GM21423 (cell line): ENCODE measurements around the gene PLCL2.
"Not testable (repeated sequence)": the region's sequence is repeated elsewhere in the genome, so short reads cannot be mapped to it uniquely, and the experiment has no call there.

ENCODE experiments used
- ATAC-seq: cut with Tn5 transposase; IDR thresholded peaks from one replicate; pipeline ENCODE4 v1.9.1; 2021; ENCODE audit warnings: mild to moderate bottlenecking, moderate library complexity; ENCODE audit not compliant: unreplicated experiment

The PLCL2 gene

DNA sequence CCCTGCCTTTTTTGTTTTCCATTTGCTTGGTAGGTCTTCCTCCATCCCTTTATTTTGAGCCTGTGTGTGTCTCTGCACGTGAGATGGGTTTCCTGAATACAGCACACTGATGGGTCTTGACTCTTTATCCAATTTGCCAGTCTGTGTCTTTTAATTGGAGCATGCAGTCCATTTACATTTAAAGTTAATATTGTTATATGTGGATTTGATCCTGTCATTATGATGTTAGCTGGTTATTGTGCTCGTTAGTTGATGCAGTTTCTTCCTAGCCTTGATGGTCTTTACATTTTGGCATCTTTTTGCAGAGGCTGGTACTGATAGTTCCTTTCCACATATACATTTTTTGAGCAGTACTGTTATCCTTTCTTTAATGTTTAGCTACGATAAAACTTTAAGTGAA, 73.1 kb downstream of the PLCL2 start:
- not testable (repeated sequence) for ATAC-seq

DNA sequence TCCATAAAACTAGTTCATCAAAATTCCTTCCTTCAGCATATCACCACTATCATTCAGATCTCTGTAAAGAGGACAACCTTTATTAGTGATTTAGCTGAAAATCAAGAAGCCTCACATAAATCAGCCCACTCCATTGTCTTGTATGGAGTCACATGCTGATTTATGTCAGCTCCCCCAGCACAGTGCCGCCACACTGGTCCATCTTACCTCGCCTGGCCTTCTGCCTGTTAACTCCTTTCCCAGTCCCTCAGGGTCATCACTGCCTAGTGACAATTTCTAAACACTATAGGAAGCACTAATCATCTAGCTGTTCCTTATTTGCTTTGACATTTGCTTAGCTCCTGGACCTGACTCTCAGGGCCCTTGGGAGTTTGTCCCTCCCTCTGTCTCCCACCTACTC, 75.4 kb downstream of the PLCL2 start:
- ATAC-seq, result no peak

DNA sequence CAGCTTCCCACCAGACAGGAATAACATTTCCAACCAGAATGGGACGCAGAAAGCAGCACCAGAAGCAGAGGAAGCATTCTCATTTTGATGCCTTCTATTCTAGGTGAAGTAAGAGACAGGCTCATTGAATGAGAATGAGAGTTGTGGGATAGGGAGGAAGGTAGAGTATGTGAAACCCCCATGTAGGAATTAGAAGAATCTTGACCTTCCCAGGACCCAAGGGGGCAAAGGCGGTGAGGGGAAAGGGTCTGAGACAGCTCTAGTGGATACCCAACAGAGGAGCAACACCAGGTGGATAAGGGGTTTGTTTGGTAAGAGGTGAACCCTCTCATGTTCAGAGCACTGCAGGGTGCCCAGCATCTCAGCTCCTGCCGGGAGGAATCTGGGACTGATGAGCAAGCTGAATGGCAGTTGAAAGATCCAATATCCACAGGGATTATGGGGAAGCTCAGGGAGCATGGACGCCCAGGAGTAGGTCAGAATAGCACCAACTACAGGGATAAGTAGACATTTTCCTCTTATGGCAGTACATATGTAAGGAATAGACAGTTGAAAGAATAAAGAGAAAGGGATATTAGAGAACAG, 77.0 kb downstream of the PLCL2 start:
- ATAC-seq, result no peak

DNA sequence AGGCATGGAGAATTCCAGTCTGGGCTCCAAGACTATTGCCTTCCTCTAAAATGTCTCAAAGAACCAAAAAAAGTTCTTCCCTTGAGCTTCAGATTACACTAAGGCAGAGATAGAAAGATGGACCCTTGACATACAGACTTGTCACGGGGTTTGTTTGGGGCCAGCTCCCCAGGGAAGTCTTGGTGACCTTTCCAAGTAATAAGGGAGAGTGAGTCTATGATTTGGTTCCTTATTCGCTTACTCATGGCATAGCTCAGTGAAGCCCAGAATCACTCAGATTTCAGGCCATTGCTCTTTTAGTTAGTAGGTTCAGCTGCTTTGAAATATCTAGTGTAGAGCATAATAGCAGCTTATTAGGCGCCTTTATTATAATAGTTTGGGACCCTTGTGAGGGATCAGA, 90.3 kb downstream of the PLCL2 start:
- no peak for ATAC-seq

DNA sequence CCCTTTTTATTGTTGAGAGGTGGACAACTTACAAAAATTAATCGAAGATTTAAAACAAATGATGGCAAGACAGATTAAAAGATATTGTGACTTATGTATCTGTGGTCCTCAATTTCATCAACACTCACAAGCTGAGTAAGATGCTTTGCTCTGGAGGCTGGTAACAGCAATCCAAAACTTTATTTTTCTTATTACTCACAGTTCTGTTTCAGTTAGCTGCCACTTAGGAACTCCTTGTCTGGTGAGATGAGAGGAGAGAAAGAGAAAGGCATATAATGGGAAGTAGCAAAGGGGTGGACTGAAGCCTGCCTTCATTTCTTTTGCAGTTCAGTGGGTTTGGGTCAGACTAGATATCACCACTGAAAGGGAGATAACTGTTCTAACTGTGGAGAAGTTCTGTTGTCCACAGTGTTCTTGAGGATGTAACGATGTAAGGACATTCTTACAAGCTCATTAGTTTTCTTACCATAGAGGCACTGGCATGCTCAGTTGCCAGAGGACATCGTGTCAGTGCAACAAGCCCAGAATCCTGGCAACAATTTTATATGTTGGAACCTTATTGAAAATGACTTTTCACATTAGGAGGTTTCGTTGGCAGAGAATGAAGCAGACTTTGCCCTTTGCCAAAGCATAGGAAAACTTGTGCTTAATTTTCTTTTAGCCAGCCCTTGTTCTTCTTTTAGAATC, 93.6 kb downstream of the PLCL2 start:
- no peak for ATAC-seq

DNA sequence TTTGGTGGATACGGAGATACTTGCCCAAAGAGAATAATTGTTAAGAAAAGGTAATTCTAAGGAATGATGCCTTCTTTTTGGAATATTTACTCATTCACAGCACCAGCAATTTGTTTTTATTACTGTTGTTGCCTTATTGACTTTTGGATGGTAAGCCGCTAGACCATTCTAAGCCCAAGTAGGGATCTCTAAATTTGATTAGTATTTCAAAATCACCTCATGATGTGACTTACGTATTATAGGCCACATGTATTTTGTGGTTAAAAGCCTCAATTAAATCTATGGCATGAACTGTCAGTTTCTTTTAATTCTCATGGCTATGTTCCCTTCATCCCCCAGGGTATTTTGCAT, 94.1 kb downstream of the PLCL2 start:
- no peak for ATAC-seq

DNA sequence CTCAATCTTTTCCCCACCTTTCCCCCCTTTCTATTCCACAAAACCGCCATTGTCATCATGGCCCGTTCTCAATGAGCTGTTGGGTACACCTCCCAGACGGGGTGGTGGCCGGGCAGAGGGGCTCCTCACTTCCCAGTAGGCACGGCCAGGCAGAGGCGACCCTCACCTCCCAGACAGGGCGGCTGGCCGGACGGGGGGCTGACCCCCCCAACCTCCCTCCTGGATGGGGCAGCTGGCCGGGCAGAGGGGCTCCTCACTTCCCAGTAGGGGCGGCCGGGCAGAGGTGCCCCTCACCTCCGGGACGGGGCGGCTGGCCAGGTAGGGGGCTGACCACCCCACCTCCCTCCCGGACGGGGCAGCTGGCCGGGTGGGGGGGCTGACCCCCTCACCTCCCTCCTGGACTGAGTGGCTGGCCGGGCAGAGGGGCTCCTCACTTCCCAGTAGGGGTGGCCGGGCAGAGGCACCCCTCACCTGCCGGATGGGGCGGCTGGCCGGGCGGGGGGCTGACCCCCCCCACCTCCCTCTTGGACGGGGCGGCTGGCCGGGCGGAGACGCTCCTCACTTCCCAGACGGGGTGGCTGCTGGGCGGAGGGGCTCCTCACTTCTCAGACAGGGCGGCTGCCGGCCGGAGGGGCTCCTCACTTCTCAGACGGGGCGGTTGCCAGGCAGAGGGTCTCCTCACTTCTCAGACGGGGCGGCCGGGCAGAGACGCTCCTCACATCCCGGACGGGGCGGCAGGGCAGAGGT, 95.2 kb downstream of the PLCL2 start:
- not testable (repeated sequence) for ATAC-seq

DNA sequence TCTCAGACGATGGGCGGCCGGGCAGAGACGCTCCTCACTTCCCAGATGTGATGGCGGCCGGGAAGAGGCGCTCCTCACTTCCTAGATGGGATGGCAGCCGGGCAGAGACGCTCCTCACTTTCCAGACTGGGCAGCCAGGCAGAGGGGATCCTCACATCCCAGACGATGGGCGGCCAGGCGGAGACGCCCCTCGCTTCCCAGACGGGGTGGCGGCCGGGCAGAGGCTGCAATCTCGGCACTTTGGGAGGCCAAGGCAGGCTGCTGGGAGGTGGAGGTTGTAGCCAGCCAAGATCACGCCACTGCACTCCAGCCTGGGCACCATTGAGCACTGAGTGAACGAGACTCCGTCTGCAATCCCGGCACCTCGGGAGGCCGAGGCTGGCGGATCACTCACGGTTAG, 95.8 kb downstream of the PLCL2 start:
- not testable (repeated sequence) for ATAC-seq

DNA sequence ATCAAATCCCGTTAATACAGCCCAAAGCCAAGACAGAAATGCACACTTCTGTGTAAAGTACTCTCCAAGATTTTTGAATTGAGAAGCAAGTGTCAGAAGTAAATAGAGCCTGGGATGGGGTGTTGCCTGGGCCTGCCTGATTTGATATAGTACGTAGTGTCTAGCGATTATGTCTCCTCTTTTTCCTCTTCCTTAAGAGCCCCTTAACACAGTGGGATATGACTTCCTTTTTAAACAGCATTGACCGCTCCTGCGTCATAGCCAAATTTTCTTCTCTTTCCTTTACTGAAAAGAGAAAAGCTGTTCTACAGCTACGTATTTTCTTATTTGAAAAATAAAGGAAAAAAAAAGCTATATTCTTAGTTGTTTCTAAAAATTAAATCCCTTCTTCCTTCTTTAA, 97.7 kb downstream of the PLCL2 start:
- no peak for ATAC-seq

DNA sequence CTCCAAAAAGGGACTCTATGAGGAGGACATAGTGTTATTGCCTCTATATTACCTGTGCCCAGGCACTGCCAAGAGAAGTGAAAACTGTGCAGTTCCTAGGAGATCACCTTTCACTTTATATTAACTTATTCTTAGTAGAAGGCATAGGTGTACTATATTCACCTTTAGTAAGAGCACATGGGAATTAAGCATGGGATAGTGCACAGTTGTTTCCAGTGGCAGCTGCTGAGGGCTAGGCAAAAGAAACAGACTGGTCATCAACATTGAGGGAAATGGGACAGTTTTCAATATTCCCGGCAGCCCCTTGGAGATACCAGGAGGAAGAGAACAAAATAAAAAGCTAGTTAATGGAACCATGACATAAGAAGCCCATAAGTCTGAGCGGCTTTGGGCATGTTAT, 100.9 kb downstream of the PLCL2 start:
- no peak for ATAC-seq

DNA sequence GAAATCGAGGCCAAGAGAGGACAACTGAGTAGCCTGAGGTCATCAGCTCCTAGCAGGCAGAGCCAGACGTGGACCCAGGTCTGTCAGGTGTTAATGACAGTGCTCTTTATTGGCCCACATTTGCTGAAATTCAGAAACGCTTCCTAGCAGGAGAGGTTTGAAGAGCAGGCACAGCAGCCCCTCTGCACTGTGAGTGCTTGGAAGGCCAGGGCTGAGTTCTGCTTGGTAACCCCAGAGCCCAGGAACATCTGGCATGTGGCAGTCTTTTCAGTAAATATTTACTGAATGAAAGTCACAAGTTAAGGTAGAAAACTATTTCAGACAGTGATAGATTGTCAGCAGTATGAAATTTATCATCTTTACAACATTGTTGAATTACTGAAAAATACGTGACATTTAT, 102.4 kb downstream of the PLCL2 start:
- ATAC-seq, result no peak

DNA sequence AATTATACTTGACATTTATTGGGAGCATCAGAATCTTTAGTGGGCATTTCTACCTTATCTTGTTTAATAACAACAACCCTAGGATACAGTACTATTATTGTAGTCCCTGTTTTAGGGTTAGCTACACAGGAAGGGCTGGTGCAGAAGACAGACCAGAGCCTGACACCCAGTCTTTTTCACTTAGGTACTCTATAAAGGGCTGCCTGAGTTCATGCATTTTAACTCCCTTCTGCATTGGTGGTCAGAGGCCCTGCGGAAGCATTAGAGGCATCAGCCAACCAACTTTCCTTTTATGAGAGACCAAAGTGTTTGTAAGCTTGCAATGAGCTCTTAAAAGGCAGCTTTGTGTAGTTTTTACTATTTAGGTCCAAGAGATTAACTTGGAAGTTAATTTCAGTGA, 105.4 kb downstream of the PLCL2 start:
- no peak for ATAC-seq

DNA sequence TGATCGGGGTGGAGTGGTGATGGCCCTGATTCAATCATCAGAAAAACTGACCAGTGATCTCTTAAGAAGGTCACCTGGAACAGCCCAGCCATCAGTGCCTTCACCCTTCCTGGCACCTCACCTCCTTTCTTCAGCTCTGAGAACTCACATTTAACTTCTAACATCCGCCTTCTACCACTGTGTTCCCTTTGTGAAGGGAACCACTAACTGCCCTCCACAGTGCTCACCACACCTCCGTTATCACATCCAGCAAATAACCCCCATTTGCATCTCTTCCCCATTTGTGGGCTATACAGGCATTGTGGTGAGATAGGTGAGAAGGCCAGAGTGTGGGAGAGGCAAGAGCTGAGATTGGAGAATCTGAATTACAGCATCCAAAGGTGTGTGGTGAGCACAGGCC, 107.4 kb downstream of the PLCL2 start:
- no peak for ATAC-seq

DNA sequence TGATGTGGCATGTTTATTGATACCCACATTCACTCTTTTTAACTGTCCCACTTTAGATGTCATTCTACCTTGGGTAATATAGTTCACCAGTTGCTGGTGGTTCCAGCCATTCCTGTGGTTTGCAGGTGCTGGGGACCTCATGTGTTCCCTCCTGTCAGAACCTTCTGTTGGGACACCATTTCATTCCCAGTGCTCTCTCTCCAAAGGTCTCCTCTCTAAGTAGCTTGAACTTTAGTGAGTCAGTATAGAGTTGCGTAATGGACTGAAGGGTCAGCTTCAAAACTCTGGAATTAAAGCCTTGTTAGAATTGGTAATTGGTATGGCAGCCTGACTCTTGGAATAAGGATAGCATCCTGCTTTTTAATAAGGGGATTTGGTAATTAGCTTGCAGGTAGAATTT, 108.5 kb downstream of the PLCL2 start:
- no peak for ATAC-seq

DNA sequence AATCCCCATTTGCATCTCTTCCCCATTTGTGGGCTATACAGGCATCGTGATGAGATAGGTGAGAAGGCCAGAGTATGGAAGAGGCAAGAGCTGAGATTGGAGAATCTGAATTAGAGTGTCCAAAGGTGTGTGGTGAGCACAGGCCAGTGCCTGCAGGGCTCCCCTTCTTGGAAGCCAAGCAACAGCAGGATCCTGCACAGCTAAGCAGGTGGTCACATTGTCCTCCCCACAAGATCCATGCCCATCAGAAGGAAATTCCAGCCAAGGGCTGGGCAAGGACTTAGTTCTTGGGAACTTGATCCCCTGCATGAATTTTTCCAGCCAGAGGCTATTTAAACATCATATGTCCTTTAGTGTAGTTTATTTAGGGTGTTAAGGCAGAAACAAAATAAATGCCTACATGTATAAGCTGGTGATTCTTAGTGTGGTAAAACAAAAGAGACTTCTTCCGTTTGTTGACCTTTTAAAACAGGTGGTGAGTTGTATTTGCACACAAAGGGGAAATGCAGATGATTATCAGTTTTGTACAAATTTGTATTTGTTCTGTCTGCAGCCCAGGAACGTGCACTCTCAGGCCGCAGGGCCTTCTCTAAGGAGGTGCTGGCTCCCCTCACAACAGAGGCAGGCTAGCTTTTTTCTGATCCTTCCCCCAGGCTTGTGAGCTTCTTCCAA, 110.2 kb downstream of the PLCL2 start:
- no peak for ATAC-seq

DNA sequence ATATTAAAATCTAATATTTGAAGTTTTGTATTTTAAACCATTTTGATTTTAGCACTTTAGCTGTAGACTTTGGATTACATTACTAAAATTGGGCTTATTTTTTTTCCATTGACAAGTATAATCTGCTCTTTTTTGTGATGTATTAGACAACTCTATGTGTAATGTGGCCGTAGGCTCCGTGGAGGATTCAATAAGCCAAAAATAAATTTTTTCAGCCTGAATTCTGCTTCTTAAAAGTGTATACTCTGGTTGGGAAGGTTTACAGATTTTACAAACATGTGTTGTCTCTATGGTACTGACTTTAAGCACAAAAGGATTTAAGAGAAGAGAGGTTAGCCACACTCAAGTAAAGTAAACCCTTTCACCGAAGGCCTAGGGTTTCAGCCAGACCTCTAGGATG, 110.8 kb downstream of the PLCL2 start:
- no peak for ATAC-seq

DNA sequence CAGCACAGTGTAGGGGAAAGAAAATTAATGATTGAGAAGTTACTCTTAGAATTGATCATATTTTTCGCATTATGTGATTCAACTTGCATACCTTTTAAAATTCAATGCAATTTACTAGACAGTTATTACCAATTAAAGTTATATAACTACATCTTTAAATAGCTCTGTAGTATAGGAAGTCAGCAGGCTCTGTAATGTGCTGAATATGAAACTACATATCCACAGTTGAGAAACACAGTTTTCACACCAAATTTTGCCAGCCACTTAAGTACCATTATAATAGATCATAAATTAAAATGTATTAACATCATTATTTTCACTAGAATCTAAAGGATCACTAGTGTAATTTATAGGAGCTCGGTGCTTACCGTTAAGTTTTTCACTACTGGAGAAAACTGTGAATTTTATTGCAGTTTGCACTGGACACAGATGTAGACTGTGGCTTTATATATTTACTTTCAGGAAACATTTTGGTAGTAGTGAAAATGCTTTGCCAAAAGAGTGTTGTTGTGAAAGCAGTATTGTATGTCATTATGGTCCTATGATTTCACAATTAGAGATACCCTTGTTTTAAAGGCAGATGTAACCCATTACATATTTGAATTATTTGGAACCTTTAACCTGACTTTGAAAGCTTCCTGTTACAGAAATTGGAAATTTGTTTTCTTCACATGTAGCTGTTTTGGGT, 113.6 kb downstream of the PLCL2 start:
- no peak for ATAC-seq

DNA sequence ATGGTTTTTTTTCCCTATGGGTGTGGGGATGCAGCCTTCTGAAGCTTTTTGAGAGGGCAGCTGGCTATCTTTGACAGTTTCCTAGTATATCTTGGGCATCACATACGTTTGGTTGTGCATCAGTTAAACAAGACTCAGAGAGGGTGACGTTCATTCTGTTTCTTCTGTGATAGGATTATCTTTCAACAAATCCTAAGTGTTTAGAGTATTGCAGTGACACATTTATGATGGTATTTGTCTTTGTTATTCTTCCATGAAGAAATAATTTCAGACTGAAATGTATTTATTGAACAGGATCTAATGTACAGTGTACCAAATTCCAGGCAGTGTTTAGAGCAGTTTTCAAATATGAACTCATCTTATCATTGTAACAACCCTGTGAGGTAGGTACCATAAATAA, 114.4 kb downstream of the PLCL2 start:
- no peak for ATAC-seq

DNA sequence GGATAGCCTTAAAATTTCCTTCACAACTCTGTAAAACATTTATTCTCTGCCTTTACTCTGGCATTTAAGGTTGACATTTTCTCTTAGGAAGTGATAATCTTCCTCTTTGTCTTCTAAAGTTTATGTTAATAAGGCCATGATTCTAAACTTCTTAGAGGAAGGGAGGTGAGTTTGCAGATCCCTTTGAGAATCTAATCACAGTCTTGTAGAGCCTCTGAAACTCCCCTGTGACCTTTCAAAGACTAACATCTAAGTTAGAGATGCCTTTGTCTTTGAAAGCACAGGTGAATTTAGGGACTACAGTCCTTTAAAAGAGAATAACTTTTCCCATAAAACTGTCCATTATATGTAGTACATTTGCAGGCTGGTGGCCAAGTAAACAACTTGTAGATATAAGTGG, 115.1 kb downstream of the PLCL2 start:
- ATAC-seq, result no peak

DNA sequence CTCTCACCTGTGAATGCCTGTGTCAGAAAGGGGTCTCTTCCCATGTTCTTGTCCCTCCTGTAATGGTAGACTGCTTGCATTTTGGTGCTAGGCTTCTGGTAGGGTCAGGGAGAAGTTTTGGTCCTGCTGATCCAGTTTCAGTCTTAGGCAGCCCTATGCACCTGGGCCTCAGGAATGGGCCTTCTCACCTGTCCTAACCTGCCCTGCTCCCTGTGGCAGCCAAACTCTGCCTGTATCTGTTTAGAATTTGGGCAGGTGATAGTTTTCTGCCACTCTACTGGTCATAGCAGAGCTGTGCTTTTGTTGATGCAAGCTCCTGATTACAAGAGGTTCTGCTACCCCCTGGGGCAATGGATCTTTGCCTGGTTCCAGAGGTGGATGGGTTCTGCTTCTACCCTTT, 118.7 kb downstream of the PLCL2 start:
- ATAC-seq, result no peak

DNA sequence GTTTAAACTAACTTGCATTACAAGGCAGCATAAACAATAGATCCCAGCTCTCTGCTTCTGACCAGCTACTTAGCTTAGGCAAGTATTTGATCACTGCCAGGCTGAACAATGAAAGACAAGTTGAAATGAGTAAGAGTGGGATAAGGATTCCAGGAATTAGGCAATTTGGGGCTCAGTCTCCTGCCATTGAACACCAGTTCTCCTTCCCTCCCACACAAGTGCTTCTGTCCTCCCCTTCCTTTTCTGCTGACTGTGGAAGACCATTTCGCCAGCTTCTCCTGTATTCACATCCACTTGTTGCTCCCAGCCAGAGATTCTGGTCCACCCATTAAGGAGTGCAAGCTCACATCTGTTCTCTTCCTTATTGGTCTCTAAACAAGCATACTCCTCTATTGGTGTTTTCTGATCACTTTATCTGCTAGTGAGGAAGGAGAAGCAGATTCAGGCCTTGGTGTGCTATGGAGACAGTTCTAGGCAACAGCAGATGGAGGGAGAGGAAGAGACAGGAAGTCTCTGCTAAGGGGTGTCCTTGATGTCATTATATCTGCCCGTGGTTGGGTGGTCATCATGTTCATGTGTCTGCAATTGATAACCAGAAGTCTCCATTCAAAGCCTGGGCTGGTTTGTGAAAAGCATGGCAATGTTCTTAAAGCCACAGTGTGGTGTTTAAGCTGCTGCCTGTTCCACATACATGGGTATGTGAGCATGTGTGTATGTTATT, 121.5 kb downstream of the PLCL2 start:
- no peak for ATAC-seq
